SK-N-MC (cell line): ENCODE results near the gene EXT2.

Source experiments
- EZH2 ChIP-seq: fragments of 200-600 bp; sonication (generic); IDR thresholded peaks from one replicate; pipeline ENCODE4 v1.6.1; 2017; ENCODE audit warnings: antibody characterized with exemption
- POLR2AphosphoS5 ChIP-seq: IDR thresholded peaks from 2 replicates; pipeline ENCODE4 v1.6.1; 2012; ENCODE audit warnings: mild to moderate bottlenecking, low read depth, low read length, borderline replicate concordance

- no peak for TF ChIP-seq EZH2
- TF ChIP-seq POLR2AphosphoS5, result no peak
These were observed 64.6 kb downstream of the EXT2 start for GRCh38 chr11:44159848-44160721.
